NCI-H1694 (cell line): Measurements from ENCODE around the gene LRP3.
"Not testable (repeated sequence)": the region's sequence is repeated elsewhere in the genome, so short reads cannot be mapped to it uniquely, and the experiment has no call there.

Experiments
- DNase-seq: peaks from one replicate; lab custom pipeline; 2025; lab: John Stamatoyannopoulos, UW

The LRP3 gene

DNA sequence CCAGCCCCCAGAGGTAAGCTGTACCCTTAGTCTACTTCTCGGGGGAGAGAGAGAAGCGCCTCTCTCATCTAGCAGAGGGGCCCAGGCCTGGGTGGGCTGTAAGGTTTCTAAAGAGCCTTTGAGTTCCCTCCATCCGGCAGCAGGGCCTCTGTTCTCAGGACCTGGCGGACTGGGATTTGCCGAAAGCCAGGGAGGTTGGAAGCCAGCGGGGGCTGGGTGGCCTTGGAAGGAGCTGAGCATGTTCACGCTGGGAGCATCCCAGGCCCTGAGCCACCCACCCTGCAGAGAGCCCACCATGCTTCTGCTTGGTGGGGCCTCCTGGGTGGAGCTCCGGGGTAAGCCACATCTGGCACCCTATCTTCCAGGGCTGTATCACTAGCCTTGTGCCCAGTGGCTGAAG, 23.8 kb downstream of the LRP3 start:
- no peak for DNase-seq

DNA sequence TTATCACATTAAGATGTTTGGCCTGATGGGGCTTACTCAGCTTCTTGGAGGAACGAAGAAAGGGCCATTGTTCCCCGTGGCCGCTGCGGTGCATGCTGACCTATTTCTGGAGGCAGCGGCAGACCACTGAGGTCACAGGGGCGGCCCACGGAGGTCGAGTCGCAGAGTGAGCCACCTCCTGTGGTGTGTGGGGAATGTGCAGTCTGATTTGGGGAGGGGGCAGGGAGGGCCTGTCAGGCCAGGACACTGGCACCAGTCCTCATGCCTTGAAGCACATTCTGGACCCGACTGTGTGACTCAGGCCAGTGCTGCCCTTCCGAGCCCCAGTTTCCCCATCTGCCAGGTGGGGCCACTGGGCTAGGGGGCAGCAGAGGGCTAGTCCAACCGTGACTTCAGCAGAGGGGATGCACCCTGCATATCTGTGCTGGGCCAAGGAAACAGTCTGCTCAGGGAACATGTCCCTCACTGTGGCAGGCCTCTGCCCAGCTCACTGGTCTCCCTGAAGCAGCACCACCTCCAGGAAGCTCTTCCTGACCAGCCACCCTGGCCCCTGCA, 25.2 kb downstream of the LRP3 start:
- no peak for DNase-seq

DNA sequence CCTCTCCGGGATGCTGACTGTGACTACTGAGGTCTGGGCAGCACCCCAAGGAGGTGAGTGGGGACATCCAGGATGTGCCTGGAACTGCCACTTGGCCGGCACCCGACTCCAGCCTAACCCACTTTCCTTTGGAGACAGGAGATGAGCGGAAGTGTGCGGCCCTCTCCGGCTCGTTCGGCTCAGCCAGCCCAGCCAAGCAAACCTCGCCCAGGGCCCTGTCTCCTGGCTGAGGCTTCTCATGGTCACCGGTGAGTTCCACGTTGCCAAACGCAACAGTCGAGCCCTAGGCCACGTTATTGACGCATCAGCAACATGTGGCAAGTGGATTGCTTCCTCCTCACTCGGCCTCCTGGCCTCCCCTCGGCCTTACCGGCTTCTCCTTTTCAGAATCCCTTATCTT, 26.0 kb downstream of the LRP3 start:
- no peak for DNase-seq

DNA sequence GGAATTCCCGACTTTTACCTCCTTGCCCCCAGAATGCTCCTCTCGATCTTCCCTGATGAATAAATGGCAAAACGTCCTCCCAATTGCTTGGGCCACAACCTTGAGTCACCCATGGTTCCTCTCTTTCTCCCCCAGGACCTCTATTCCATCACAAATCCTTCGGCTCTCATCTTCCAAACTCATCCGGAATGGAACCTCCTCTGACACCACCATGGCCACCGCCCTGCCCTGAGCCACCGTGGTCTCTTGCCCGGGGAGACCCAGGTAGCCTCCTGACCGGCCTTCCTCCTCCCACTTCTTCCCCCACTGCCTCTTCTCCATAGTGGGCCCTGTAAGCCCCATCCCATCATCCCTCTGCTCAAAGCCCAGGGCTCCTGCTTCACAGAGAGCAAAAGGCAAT, 26.6 kb downstream of the LRP3 start:
- no peak for DNase-seq

DNA sequence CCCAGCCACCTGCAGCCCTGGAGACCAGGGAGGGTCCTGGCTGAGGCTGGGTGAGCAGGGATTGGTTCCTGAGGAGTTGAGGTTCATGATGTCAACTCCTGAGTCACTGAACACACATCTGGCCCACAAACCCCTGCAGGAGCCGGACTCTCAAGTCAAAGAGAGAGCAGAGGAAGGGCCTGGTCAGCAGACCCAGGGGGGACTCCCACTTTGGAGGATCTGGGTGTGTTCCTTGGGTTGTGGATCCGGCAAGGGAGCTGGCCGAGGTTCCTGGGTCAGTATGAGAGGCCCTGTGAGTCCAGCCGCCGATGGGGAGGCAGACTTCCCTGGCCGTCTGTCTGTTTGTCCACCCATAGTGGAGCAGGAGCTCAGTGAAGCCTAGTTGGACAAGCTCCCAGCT, 27.5 kb downstream of the LRP3 start:
- no peak for DNase-seq

GRCh38 chr19:33222255-33222654, 28.1 kb downstream of the LRP3 start:
- DNase-seq, result not testable (repeated sequence)

DNA sequence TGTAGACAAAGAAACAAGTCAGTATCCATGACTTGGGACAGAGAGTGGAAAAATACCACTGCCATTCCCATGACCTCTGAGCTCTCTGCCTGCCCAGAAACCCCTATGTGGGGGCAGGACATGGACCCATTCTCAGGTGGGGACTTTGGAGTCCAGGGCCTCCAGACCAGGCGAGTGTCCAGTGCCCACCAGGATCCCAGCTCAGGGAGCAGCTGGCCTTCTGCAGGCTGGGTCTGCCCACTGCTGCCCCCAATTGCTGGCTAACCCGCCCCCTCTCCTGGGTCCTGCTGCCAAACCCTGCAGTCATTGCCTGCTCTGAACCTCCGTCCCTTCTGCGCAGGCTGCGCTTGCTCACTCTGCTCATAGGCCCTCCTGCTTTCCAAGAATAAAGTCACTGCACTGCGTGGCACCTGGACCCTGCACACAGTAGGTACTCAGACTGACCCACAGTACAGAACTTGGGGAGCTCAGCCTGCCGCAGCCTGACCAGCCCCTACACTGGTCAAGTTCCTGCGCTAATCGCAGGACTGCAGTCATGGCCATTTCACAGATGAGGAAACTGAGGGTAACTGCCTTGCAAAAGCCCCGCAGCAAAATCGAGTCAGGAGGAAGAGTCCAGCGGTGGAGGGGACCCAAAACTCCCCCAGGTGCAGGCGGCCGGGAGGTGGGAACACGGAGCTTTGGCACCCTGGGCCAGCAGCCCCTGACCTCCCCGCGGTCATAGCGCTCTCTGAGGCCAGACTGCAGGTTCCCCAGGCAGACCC, 30.7 kb downstream of the LRP3 start:
- DNase-seq, result no peak

- DNase-seq, result no peak
Measured at GRCh38 chr19:33225458-33225926, 31.4 kb downstream of the LRP3 start, which contains the start of gene SLC7A10. Gene SLC7A10 (minus strand): TSS chr19:33225850. CDS start chr19:33225703, 147 bp downstream.

DNA sequence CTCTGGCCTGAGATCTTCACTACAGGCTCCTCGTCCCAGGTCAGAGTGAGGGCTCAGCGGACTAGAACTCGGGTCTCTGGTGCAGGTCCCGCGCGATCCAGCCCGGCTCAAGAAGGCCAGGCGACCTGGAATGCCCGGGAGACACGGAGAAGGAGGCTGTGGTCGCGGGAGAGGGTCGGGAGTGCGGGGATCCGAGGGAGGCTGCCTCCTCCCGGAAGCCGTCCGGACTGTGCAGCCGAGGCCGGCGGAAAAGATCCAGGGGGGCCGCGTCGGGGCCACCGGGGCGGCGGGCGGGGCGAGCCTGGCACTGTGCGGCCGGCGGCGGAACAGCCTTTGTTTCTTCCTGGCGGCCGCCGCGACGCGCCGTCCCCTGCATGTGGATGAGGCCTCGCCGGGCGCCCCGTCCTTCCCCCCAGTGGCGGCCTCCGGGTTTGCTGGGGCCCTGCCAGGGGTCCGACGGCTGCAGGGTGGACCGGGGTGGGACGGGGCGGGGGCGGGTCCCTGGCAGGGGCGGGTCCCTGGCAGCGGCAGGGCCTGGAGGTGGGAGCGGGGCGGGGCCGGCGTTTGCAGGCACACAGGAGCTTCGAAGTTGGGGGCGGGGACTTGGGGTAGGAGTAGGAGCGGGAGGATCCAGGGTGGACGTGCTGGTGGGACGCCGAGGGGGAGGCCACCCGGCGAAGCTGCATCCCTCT, 32.6 kb downstream of the LRP3 start:
- DNase-seq, result no peak

- DNase-seq, result no peak
Measured at GRCh38 chr19:33227242-33227650, 33.1 kb downstream of the LRP3 start.

DNA sequence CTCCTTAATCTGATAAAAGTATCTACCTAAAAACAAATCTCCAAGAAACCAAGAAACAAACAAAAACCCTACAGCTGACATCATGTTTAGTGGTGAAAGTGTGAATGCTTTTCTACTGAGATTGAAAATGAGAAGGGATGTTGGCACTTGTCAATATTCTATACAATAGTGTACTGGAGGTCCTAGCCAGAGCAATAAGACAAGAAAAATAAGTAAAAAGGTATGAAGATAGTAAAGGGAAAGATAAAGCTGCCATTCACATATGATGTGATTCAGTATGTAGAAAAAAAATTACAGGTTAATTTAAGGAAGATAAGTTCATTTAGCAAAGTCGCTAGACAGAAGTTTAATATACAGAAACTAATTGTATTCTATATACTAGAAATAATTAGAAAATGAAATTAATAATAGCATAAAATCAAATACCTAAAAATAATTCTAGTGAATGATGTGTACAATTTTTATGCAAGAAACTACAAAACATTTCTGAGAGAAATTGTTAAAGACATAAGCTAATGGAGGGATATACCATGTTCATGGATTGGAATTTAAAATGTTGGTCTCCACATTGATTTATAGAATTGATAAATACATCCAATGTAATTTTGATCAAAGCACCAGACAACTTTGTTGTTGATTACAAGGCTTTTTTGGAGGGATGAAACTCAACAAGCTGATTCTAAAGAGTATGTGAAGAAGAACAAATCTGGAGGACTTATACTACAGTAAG, 33.9 kb downstream of the LRP3 start:
- DNase-seq, result no peak

DNA sequence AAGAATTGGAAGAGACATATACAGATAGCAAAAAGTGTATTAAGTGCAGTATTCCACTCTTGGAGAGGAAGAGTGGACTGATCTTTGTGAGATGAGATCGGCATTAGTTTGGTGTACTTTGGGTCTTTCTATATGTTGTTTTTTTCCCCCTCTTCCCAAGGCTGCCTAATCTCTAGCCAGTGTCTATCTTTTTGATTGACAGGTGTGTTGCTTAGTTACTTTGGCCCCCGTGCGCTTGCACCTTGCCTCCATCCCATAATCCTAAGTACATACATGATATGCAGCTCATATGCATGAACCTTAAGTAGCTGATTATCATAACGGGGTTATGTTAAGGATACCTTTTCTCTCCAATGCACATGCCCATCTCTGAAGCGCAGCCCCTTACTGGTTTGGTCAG, 35.8 kb downstream of the LRP3 start:
- DNase-seq, result no peak

DNA sequence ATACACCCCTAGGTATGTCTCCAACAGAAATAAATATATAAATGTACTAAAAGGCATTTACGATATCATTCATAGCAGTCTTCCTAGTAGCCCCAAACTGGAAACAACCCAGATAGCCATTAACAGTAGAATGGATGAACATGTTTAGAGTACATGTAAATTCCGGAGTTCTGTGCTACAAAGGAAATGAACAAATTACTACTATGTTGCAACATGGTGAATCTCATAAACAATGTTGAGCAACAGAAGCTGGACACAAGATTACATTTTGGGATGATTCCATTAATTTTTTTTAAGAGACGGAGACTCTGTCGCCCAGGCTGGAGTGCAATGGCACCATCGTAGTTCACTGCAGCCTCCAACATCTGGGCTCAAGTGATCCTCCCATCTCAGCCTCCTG, 37.4 kb downstream of the LRP3 start:
- no peak for DNase-seq

DNA sequence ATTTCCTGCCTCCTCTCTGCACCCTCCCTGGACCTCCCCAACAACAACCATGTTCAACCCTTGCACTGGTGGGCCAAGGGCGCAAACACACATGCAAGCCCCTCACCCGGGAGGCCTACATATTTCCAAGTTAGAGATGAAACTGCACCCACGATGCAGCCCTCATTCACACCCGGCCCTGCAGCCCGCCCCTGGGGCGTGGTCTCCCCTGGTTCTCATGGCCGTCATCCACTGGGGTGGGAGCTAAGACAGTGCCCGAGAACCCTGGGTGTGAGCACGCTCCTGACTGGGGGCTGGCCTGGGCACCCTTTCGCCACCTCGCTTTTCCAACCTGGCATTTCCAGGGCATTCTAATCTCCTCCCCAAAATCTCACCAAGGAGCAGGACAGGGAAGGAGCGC, 38.5 kb downstream of the LRP3 start:
- no peak for DNase-seq

DNA sequence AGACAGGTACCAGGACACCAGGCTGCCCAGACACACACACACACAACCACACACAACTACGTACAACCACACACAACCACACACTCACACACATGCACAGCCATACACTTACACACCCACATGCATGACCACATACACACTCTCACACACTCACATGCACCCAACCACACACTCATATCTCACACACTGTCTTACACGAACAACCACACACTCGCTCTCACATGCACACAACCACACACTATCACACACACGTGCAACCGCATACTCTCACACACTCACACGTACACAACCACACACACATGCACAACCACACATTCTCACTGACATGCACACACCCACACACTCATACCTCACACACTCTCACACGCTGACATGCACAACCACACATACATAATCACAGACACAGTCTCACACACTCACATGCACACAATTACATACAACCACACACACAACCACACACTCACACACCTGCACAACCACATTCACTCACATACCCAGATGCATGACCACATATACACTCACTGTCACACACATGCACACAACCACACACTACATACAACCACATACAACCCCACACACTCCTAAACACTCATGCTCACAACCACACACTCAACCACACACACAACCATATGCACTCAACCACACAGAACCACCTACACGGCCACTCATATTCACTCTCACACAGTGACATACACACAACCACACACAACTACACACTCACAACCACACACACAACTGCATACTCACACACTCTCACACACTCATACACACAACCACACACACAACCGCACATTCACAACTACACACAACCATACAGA, 39.1 kb downstream of the LRP3 start:
- DNase-seq, result no peak

DNA sequence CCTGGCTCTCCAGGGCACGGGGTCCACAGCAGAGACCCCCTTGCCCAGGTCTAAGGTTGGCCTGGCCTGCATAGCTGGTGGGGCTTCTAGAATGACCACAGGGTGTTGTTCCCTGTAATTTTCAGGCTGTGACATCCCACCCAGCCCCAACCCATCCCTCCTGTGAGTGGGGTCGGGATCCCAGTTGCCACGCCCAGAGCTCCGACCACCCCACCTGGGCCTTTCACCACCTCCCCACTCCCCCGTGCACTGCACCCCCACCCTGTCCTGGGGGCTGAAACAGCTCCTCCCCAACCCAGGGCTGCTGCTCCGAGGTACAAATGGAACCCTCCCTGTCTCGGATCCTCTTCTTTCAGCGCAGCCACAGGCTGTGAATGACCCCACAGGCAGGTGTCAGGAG, 40.0 kb downstream of the LRP3 start:
- no peak for DNase-seq

DNA sequence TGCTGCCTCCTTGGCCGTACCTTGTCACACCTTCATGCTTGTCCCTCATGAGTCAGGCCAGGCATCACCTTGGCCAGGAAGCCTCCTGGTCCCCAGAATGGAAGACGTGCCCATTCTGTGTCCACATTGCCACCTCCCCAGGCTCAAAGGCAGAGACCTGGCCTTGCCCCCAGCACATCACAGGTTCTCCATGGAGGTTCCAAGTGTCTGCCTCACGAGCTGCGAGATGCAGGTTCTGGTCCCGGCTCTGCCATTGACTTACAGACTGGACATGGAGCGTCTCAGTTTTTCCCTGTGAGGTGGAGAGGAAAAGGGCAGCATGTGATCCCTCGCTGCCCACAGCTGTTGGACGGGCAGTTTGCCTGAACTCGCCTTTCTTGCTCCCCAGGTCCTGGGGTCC, 40.6 kb downstream of the LRP3 start:
- no peak for DNase-seq

DNA sequence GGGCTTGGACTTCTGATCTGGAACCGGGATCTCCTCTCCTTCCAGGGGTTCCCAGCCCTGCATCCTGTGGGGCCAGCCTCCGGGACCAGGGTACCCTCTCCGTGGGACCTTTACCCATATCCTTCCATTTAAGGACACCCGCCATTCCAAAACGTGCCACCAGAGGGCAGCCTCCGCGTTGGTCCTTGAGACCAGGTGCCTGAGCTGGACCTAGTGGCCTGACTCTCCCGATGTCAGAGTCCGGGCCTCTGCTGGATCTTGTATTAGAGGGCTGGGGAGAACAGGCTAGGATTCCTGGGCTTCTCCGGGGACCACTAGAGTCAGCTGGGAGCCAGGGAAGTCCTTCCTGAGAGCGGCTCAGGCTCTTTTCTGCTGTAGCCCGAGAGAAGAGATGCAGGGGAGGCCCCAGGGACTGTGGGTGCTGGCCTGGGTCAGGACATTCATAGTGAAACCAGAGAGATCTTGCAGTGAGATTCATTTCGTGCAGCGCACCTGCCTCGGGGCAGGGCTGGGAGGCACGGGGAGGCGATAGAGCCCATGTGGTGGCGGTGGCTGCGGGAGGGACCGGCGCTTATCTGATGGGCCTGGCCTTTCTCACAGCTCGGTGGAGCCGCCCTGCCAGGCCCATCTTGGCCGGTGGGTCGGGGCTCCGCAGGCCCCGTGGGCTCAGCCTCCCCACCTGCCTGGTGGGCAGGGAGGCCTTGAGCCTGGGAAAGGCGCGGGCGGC, 41.3 kb downstream of the LRP3 start:
- peak; percentile 83 for DNase-seq

DNA sequence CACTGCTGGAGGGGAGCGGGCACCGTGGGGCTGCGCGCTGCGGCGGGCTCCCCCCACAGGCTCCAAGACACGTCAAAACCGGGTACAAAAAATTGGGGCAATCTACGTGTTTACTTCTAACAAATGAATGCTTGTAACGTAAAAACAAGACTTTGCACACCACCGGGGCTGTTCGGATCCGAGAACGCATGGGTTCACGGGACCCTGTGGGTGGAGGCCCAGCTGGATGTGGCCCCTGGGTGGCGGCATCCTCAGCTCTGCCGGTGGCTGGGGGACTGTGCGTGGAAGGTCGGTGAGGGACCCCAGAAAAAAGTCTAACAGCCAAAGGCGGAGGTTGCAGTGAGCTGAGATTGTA, 41.8 kb downstream of the LRP3 start:
- DNase-seq, result no peak

DNA sequence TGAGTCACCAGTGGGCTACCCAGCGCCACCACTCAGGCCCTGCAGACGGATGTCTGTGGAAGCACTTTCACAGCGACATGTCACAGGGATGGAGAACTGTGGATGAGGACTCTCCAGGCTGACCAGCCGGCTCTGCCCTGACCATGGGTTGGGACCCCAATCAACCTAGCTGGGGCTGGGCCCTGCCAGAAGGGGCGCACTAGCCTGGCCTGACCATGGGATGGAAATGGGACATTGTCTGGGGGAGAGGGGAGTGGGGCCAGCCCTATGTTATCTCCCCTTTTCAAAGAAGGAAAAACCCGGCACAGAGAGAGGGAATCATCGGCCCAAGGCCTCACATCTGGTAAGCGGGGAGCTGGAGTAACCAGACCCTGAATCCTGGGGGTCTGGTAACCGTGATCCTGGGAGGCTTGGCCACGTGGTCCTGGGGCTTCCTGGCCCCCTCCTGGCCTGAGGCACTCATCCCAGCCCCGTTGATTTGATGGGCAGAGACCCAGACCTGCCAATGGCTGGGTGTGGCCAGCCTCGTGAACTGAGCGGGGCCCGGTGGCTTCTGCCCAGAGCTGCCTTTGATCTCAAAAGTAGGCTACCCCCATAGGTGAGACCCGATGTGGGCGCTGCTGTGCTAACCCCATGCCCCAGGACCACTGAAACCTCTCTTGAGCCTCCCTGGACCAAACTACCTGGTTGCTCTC, 42.7 kb downstream of the LRP3 start:
- DNase-seq, result no peak
